GM19035 (cell line): ENCODE data around the gene TTLL11.
"Not testable (repeated sequence)": the region's sequence is repeated elsewhere in the genome, so short reads cannot be mapped to it uniquely, and the experiment has no call there.

Experiments
- ATAC-seq: cut with Tn5 transposase; IDR thresholded peaks from one replicate; pipeline ENCODE4 v1.9.1; 2021; ENCODE audit not compliant: unreplicated experiment

TTLL11 gene

DNA sequence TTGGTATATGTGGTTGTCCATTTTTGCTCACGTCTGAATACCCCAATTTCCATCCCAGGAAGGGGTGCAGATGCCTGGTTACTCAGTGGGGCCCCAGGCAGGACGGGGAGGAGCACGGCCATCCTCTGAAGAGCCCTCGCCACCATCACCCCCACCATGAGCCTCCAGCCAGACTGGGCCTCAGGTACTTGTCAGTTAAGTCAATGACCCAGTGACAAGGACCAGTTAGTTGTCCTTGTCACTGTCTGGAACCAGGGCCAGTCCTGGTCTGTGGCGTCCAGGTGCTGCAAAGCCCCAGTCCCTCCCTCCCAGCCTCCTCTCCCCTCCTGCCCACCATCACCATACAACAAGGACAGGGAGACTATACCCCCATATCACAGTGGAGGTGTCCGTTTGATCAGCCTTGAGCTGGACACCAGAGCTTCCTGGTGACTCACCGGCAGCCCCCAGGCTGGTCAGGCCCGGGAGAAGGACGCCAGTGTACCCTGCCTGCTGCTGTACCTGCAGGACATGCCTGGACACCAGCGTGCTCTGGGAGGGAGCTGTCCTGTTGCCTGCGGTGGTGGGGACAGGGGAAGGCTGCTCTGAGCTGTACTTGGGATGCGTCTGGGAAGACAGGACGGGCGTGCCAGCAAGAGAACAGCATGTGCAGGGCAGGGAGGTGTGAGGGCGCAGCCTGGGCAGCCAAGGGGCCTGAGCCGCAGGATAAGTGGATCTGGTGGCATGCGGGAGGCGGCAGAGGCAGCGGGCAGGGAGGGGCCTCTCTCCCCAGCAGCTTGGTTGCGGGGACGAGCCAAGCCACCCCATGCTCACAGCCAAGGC is 32.6 kb upstream of the TTLL11 start:
- ATAC-seq, result no peak

DNA sequence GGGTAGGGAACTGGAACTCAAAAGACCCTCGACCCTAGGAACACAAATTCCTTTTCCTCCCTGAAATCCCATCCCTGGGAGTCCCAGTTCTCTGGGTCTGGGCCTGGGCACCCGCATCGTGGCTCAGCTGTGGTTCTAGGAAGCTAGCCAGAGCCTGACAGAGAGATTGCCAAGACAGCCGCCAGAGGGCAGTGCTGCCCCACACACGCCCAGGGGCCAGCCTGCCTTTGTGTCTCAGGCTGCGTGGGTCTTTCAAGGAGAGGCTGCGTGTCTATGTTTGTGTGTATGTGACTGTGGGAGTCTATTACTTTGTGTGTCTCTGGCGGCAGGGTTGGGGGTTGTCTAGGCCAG is 32.0 kb upstream of the TTLL11 start:
- peak; percentile 64 for ATAC-seq

DNA sequence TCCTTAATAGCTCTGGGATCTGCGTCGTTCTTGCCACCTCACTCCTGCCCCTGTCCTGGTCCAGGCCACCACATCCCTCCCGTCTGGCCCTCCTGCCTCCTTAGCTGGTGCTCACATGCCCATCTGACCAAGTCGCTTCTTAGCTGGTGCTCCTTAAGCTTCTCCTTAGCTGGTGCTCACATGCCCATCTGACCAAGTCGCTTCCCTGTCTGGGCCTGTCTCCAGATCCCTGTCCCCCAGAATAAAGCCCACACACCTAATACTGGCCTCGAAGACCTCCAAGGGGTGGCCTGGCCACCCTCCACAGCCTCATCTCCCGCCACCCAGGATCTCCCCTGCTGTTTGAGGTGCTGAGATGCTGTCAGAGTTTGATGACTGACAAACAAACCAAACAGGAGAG is 31.4 kb upstream of the TTLL11 start:
- ATAC-seq, result no peak

DNA sequence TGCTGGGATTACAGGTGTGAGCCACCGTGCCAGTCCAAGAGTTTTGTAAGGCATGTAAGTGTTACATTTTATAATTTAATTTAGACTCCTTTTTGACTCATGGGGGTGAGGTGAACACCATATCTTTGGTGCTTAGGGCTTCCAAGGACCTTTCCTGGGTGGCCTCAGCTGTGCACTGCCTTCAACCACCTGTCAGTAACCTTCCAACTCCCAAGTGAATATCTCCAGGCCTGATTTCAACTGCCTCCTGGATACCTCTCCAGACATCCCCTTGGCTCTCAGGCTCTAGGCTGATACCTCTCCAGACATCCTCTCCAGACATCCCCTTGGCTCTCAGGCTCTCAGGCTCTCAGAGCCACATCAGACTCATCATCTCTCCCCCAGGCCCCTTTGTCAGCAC is 30.9 kb upstream of the TTLL11 start:
- ATAC-seq, result no peak

DNA sequence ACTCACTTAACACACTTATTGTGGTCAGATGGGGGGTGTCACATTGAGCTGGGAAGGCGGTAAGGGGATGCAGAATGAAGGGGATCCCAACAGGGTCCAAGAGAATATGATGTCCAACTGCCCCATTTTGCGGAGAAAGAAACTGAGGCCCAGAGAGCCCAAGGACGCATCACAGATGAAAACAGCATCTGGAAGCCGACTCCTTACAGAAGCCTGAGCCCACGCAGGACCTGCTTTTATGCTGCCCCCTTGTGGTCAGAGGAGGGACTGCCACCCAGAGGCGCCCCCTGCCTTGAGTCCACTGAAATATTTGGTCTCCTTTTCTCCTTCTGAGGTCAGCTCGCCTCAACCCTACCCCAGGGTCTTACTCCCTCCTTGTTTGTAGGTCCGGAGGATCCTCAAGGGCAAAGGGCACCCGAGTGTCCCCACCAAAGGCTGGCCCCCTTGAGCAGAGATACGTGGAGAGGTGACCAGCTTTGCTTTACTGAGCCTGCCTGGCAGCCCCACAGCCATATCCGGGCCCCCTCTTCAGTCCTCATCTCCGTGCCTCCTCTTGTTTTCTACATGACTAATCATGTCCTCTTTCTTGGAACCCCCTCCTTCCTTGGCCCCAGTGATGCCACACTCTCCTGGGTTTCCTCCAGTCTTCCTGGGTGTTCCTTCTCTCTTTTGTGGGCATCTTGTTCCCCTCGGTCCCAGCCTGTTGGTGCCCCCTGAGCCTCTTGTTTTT is 30.0 kb upstream of the TTLL11 start:
- peak; percentile 52 for ATAC-seq

DNA sequence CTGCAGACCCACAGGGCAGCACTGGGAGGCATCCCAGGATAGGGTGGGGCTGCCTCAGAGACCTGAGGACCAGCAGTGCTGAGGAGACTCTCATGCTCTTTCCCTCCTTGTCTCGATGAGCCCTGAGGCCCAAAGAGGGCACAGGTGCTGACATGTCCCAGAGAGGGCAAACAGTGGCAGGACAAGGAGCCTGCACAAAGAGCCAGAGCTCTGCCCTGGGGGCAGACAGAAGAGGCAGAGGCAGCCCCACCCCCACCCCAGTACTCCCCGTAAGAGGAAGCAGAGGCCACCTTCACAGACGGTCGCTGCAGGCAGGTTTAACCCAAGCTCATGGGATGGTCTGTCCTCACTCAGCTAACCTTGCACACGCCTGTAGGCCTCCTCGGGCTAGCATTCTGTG is 29.4 kb upstream of the TTLL11 start:
- no peak for ATAC-seq

DNA sequence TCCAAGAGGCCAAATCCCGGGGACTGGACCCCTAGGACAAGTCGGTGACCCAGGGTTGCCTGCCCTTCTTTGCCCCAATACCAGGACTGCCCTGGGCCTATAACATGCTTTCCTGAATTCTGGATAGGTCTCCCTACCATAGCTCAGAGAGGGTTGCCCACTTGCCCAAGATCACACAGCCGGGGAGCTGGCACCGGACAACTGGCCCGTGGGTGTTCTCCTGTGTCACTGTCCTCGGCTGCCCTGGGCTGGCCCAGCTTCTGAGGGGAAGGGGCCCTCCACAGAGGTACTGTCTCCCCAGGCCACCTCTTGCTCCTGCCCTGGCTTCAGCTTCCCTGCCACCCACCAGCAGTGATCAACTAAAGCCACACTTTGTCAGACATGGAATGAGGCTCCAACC is 28.8 kb upstream of the TTLL11 start:
- no peak for ATAC-seq

DNA sequence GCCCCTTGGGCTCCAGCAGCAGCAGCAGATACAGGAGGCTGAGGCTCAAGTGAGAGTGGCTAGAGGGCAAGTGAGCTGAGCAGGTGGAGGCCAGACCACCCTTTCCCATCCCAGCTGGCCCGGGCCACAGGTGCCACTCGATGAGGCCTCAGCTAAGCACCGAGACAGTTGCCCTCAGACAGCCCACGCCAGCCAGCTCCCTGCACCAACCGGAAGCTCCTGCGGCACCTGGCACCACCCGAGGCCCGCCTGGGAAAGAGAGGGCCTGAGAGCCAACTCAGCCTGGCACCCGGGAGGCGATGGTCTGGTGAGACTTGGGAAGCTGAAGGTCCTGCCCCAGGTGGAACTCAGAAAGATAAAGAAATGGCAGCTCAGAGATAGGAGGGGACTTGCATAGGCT is 28.3 kb upstream of the TTLL11 start:
- no peak for ATAC-seq

DNA sequence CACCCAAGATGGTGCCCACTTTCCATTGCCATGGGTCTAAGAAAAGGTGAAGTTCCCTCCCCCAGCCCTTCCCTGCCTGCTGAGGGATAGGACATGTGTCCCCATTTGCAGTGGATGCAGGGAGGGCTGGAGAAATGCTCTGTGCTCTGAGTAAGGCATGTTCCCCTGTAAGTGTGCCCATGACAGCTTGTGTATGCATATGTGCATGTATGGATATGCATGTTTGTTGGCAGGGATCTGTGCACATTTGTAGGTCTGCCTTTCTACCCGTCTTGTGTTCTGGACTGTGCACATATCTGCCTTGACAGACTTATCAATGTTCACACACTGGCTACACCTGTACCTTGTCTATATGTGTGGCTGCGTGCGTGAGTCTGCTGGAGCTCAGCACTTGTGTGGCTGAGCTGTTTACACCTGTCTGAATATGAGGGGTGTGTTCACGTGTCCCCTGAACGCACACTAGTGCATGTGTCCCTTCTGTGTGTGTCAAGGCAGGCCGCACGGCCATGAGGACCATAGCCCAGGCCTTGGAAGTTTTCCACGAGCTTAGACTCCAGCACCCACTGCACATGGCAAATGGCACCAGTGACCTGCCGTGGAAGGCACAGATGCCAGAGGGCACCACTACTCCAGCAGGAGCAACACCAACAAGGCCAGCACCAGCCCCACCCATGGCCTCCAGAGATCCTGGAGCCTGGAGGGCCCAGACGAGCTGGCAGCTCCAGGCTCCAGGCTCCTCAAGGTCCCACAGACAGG is 27.4 kb upstream of the TTLL11 start:
- no peak for ATAC-seq

DNA sequence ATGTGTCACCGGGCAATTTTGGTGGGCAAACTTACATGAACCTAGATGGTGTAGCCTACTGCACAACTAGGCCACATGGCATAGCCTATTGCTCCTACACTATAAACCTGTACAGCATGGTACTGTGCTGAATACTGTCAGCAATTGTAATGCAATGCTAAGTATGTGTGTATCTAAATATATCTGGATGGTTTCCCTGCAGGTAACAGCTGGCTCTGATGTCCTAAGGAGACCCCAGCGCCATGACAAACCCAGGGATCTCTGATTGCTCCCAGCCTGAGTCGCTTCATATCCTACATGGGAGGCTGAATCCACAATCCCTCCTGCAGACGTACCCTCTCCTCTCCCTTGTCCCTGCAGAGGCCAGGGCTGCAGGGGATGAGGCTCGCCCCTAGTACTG is 26.6 kb upstream of the TTLL11 start:
- ATAC-seq, result no peak

DNA sequence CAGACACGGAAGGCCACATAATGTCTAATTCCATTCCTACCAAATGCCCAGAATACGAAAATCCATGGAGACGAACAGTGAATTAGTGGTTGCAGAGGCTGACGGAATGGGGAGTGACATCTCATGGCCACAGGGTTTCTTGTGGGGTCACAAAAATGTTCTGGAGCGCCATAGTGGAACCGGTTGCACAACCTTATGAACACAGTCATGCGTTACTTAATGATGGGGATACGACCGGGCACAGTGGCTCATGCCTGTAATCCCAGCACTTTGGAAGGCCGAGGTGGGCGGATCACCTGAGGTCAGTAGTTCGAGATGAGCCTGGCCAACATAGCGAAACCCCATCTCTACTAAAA is 26.0 kb upstream of the TTLL11 start:
- no peak for ATAC-seq

DNA sequence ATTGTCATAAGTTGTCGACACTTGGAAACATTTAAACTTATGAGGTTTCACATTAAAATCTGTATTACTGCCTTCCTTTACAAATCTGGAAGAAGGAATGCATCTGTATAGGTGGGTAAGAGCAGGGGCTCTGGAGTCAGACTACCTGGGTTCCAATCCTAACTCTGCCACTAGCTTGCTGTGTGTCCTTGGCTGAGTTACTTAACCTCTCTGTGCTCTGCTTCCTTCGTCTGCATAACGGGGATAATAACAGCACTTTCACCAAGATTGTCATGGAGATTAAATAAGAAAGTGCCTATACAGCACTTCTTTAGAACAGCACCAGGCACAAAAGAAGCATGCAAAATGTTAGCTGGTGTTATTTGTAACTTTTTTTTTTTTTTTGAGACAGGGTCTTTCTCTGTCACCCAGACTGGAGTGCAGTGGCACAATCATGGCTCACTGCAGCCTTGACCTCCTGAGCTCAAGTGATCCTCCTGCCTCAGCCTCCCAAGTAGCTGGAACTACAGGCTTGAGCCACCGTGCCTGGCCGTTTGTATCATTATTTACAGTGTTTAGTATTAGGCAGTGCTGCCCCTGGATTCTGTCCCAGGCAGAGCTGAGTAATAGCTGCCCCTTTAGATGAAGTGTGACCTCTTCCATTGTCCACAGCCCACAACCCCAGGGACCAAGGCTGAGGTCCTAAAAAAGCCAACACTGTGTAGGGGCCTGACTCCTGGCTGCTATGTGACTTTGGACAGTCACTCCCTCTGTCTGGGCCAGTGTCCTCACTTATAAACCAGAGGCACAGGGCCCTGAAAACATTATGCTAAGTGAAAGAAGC is 25.4 kb upstream of the TTLL11 start:
- ATAC-seq, result no peak

DNA sequence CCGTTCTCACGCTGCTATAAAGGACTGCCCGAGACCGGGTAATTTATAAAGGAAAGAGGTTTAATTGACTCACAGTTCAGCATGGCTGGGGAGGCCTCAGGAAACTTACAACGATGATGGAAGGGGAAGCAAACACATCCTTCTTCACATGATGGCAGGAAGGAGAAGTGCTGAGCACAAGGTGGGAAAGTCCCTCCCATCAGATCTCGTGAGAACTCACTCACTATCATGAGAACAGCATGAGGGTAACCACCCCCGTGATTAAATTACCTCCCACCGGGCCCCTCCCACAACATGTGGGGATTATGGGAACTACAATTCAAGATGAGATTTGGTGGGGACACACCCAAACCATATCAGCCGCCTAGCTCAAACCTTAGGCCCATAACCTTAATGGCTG is 24.1 kb upstream of the TTLL11 start:
- ATAC-seq, result not testable (repeated sequence)

DNA sequence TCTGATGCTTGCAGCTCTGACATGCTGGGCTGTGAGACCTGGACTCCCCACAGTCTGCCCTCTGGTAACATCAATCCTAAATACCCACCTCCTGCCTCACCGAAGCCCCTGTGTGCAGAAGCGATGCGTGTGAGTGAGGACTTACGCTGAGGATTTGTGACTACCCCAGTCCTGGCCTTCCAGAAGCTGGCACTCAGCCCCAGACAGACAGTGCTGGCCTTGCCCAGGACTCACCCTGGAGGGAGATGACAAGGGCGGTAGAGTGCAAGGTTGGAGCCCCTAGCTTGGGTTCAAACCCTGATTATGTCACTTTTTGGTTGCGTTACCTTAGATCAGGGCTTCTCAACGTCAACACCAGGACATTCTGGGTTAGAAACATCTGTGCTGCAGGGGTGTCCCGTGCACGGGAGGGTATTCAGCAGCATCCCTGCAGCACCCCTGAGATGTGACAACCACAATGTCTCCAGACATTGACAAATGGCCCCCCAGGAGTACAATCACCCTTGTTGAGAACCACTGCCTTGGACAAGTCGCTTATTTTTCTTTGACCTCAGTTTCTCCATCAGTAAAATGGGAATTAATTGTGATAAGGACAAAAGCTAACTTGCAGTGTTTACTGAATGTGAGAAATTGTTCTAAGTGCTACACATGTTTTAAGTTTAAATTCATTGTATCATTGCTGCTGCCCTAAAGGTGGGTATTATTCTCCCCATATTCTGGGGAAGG is 23.5 kb upstream of the TTLL11 start:
- no peak for ATAC-seq

DNA sequence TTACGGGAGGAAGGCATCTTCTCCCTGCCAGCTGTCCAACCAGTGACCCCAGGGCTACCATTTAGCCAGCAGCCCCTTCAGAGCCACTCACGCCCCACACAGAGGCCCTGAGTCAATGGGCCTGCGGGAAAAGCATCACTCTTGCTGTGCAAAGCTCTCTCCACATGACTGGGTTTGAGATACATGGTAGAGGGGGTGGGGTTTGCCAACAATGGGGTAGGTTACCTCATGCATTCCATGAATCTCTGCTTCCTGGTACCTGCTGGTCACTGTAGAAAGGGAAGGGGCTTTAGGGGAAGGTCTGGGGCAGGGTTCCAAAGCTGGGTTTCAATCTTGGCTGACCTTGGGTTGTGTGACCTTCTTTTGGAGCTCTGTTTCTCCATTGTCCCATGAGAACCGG is 22.9 kb upstream of the TTLL11 start:
- ATAC-seq, result no peak

DNA sequence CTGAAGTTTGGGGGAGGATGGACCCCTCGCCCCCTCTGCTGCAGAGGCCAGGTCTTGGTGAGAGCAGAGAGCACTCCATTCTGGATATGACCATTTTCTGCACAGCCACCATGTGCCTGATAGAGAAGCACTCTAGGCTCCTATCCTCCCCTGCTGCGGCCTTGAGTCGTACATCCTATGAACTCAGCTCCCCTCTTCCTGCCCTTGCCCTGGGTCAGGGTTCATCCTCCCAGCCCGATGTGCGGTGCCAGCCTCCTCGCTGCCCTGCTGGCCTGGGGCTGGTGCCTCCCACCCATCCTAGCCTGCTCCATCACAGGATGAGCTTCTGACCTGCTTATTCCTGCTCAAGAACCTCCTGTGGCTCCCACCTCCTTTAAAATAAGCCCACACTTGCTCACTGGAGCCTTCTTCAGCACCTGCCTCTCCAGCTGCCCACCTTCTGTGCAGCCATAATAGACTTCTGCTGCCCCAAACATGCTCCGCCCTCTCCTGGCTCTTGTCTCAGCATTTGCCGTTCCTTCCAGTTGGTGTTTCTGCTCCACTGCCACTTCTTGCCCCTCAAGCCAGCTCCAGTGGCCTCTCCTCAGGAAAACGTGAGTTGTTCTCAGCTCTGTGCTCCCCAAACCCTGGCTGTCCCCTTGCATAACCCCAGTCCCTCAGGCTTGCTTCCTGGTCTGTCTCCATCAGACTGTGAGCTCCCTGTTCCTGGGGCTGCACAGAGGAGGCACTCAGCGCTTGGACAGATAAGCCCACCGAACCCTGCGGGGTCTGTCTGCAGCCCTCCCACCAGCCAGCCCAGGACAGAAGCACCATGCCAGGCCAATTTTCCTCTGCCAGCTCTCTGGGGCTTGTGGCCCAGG is 22.3 kb upstream of the TTLL11 start:
- ATAC-seq, result no peak

DNA sequence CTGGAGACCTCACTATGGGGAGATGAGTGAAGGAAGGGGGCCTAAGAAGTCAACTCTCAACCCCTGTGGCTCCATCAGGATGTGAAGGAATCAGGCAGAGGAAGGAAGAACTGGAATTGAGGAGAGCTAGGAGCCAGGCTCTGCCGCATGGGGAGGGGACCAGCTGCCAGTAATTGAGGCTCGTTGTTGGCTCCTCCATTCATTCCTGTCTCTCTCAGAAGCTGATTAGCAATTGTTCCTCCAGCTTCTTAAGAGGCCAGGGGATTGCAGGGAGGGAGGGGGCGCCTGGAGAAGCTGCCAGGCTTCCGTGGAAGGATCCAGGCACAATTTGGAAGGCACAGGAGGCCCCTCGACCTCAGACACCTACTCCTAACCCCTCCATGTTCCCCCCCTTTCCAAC is 20.5 kb upstream of the TTLL11 start:
- ATAC-seq, result no peak

DNA sequence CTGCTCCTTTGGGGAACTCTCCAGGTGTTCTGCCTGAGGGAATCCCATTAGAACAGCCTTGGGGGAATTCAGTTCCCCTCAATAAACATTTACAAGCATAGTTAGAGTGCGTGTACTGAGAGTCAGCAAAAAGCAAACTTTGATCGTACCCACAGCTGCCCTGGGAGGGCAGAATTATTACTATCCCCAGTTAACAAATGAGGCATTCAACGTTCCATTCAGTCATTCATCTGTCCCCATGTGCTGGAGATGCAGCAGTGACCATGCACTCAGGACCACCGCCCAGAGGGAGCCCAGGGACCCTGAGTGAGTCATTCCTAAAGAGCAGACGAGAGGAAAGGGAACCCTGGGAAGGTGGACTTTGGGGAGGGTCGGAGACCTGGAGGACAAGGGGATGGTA is 19.1 kb upstream of the TTLL11 start:
- no peak for ATAC-seq

DNA sequence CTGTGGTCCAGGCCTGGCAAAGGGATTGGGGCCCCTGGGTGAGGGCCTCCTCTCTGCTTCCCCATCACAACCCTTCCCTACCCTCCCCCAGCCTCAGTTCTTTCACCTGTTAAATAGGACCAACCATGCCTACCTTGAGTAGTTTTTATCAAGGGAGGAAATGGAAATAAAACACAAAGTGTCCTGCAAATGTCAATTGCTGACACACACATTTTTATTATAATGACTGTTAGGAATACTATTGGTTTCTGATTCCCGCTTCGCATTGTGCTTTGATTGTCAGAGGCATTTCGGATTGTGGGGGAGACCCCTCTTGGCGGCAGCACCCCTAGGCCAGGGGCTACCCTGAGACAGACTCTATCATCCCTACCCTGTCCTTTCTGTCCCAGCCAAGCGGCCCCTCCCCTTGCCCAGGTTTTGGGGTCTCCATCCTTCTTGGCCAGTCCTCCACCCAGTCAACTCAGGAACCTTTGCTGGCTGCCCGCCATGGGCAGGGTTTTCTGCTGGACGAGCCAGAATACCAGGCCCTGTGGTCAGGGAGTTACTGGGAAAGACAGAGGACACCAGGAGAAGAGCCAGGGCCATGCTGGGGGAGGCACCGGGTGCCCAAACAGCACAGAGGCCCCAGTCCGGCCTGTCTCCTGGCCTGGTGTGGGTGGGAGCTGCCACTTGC is 18.4 kb upstream of the TTLL11 start:
- ATAC-seq, result no peak
